Small intestine (tissue), 7 donors: ENCODE data around the gene KLHL29. TPM values are rescaled to one million over a fixed set of nuclear protein-coding genes. Genes with fewer than 3 reads are reported as not detected.

Experiments used
- DNase-seq, 2 donors: peaks; one replicate each; pipeline versions ENCODE4 v3.0.0 to v3.0.0-alpha.2; 2013
- FAIRE-seq: peaks from 2 replicates; lab custom pipeline; 2012; peaks lifted over from hg19 to GRCh38; lab: Jason Lieb, UNC
- H3K27ac ChIP-seq, 3 donors: one replicate each; pipeline ENCODE4 v1.5.1; 2013; ENCODE audit warnings: low read length in 2 of 3, mild to moderate bottlenecking in 2 of 3, control low read depth in 1 of 3, inconsistent platforms in 1 of 3, low read depth in 1 of 3, moderate library complexity in 1 of 3
- H3K27me3 ChIP-seq, 3 donors: one replicate each; pipeline ENCODE4 v1.6.1; 2013; ENCODE audit warnings: low read length in 3 of 3, inconsistent platforms in 1 of 3; ENCODE audit not compliant: control insufficient read depth in 3 of 3, insufficient read depth in 3 of 3
- H3K36me3 ChIP-seq, 3 donors: one replicate each; pipeline ENCODE4 v1.6.1; 2013; ENCODE audit warnings: low read length in 3 of 3, inconsistent platforms in 1 of 3, low read depth in 1 of 3, mild to moderate bottlenecking in 1 of 3, moderate library complexity in 1 of 3; ENCODE audit not compliant: control insufficient read depth in 3 of 3, insufficient read depth in 2 of 3
- H3K4me1 ChIP-seq, 3 donors: one replicate each; pipeline ENCODE4 v1.6.1; 2013; ENCODE audit warnings: low read length in 2 of 3, inconsistent platforms in 1 of 3, low read depth in 1 of 3, mild to moderate bottlenecking in 1 of 3, moderate library complexity in 1 of 3; ENCODE audit not compliant: control insufficient read depth in 3 of 3, insufficient read depth in 2 of 3
- H3K4me3 ChIP-seq, 3 donors: one replicate each; pipeline ENCODE4 v1.5.1; 2013; ENCODE audit warnings: low read length in 3 of 3, control low read depth in 1 of 3, inconsistent platforms in 1 of 3, low read depth in 1 of 3, mild to moderate bottlenecking in 1 of 3, moderate library complexity in 1 of 3
- H3K9me3 ChIP-seq, 2 donors: one replicate each; pipeline ENCODE4 v1.6.1; 2013; ENCODE audit warnings: low read depth in 1 of 2, low read length in 1 of 2; ENCODE audit not compliant: control insufficient read depth in 2 of 2, insufficient read depth in 1 of 2
- WGBS, 3 donors: extraction: QIAGEN DNeasy Blood & Tissue Kit; methylation state at CpG; one replicate each; pipeline ENCODE4 v1.1.7; 2013; 5-methylcytosine and 5-hydroxymethylcytosine counted together
- polyA plus RNA-seq, 4 donors: library from polyadenylated mRNA; stranded (reverse) in 3 of 4; unstranded in 1 of 4; fragments of 200-250 nt in 3 of 4; fragments of 120-200 nt in 1 of 4; gene quantifications; one replicate each; pipeline versions ENCODE4 v1.2.1 to v1.2.3, GENCODE V29; 2013
- donor health status: healthy with polysubstance abuse.
- donor health status: control.
- donor health status: control.
- donor health status: Bipolar disorder and iron deficiency.
- donor health status: healthy.

KLHL29 gene
- polyA plus RNA-seq, 4 donors: 0.22 to 2.7 (median 1.4) TPM

DNA sequence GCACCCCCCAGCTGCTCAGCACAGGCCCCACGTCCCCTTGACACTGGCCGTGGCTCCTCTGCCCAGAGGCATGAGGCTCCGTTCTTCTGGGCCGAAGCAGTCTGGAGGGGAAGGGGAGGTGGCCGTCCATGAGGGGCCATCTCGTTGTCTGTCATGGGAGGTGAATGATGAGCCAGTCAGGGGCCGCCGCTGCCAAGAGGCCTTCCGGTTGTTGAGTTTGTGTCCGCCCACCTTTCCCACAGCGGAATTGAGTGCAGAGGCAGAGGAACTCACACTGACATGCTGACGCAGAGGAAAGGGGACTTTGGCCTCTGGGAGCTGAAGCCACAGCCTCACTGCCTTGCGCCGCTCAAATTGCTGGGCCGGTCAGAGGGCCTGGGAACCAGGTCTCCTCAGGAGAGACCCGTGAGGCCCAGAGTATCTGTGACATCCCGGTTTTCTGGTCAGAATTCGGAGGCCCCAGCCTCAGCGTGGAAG lies 273.5 kb downstream of the KLHL29 start:
- DNase-seq: peak; percentile 68 to 86
- H3K36me3 ChIP-seq: peaks cover 0 to 2% (median 0%) of the 10 kb centered on the region in 3 donors

GRCh38 chr2:23659328-23659727 lies 274.3 kb downstream of the KLHL29 start:
- no peak overlapping the region for H3K27ac ChIP-seq

More for the DNA sequence above, 273.5 kb downstream of the KLHL29 start:
- Histone ChIP-seq H3K27ac (no peak overlapping the region), H3K9me3 (no peaks in the 10 kb centered on the region), H3K4me1 (peaks cover 0 to 5% (median 2%) of the 10 kb centered on the region in 3 donors), H3K27me3 (peaks cover 0 to 8% (median 0%) of the 10 kb centered on the region in 3 donors), H3K4me3 (no peak overlapping the region)
- FAIRE-seq: no peak
- 22 to 48% (median 29%) methylated on average over 19 of the region's 19 CpGs for WGBS, 3 donors

DNA sequence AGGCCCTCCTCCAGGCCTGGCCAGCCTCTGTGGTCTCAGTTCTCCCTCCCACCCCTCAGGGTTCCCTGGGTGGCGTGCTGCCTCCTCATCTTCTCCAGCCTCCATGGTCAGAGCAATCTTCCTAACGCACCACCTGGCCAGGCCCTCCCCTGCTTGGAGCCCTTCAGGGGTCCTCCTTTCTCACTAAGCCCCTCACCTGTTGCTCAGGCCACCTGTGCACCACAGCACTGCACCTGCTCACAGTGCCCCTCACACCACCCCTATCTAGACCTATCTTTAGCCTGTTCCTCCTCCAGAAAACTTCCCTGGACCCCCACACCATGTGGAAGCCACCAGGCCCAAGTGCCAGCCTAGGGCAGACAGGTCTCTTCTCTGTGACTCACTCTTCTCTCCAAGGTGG lies 274.8 kb downstream of the KLHL29 start:
- DNase-seq: no peak
- H3K27me3 ChIP-seq: peaks cover 0 to 20% (median 0%) of the 10 kb centered on the region in 3 donors
- no peak overlapping the region for H3K4me3 ChIP-seq
- FAIRE-seq: no peak
- no peak overlapping the region for H3K27ac ChIP-seq
- peaks cover 0 to 2% (median 0%) of the 10 kb centered on the region in 3 donors for H3K36me3 ChIP-seq
- no peaks in the 10 kb centered on the region for H3K9me3 ChIP-seq
- 84 to 93% (median 86%) methylated on average over 2 of the region's 2 CpGs for WGBS, 3 donors
- H3K4me1 ChIP-seq: peaks cover 0 to 5% (median 4%) of the 10 kb centered on the region in 3 donors

More at GRCh38 chr2:23659328-23659727, 274.3 kb downstream of the KLHL29 start:
- Histone ChIP-seq H3K27me3 (peaks cover 0 to 16% (median 0%) of the 10 kb centered on the region in 3 donors), H3K9me3 (no peaks in the 10 kb centered on the region), H3K4me3 (no peak overlapping the region), H3K36me3 (peaks cover 0 to 2% (median 0%) of the 10 kb centered on the region in 3 donors), H3K4me1 (peaks cover 0 to 5% (median 4%) of the 10 kb centered on the region in 3 donors)
- no peak for FAIRE-seq
- DNase-seq: no peak
- 95 to 97% (median 96%) methylated on average over 9 of the region's 9 CpGs for WGBS, 3 donors

DNA sequence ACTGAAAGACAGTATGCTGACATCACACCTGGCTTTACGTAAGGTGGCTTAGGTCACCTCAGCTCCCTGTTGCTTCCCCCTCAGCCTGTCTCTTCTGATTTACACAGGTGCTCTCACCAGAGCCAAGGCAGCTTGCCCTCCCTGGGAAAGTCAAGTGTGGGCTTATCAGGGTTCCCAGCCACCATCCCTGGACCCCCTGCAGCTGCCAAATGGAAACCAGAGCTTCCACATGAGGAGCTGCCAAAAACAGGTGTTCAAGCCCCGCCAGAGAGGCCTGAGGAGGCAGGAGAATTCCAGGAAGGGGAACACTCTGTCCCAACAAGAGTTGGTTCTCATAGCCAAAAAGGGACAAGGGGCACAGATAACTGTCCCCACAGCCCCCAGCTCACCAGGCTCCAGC lies 275.3 kb downstream of the KLHL29 start:
- no peak overlapping the region for H3K27ac ChIP-seq
- no peak for DNase-seq
- H3K27me3 ChIP-seq: peaks cover 0 to 20% (median 0%) of the 10 kb centered on the region in 3 donors
- no peaks in the 10 kb centered on the region for H3K9me3 ChIP-seq
- H3K36me3 ChIP-seq: peaks cover 0 to 2% (median 0%) of the 10 kb centered on the region in 3 donors
- WGBS, 3 donors: 84 to 96% (median 90%) methylated on average over 2 of the region's 2 CpGs
- H3K4me3 ChIP-seq: no peak overlapping the region
- H3K4me1 ChIP-seq: peaks cover 0 to 5% (median 4%) of the 10 kb centered on the region in 3 donors
- no peak for FAIRE-seq

- FAIRE-seq: no peak
These were observed 276.5 kb downstream of the KLHL29 start for GRCh38 chr2:23661276-23662050.

GRCh38 chr2:23662466-23662865 lies 277.5 kb downstream of the KLHL29 start:
- no peak overlapping the region for H3K4me3 ChIP-seq
- H3K4me1 ChIP-seq: peaks cover 0 to 5% (median 4%) of the 10 kb centered on the region in 3 donors
- H3K9me3 ChIP-seq: no peaks in the 10 kb centered on the region
- no peak for FAIRE-seq
- WGBS, 3 donors: 64 to 89% (median 71%) methylated on average over 6 of the region's 6 CpGs
- DNase-seq: no peak
- peaks cover 0 to 4% (median 0%) of the 10 kb centered on the region in 3 donors for H3K36me3 ChIP-seq
- no peak overlapping the region for H3K27ac ChIP-seq
- H3K27me3 ChIP-seq: peaks cover 0 to 20% (median 0%) of the 10 kb centered on the region in 3 donors

More at GRCh38 chr2:23661276-23662050, 276.5 kb downstream of the KLHL29 start:
- 66 to 78% (median 66%) methylated on average over 11 of the region's 11 CpGs for WGBS, 3 donors
- no peak overlapping the region for H3K4me3 ChIP-seq
- H3K27me3 ChIP-seq: peaks cover 0 to 20% (median 0%) of the 10 kb centered on the region in 3 donors
- no peak for DNase-seq
- H3K36me3 ChIP-seq: peaks cover 0 to 2% (median 0%) of the 10 kb centered on the region in 3 donors
- peaks cover 0 to 5% (median 4%) of the 10 kb centered on the region in 3 donors for H3K4me1 ChIP-seq
- H3K9me3 ChIP-seq: no peaks in the 10 kb centered on the region
- H3K27ac ChIP-seq: no peak overlapping the region

DNA sequence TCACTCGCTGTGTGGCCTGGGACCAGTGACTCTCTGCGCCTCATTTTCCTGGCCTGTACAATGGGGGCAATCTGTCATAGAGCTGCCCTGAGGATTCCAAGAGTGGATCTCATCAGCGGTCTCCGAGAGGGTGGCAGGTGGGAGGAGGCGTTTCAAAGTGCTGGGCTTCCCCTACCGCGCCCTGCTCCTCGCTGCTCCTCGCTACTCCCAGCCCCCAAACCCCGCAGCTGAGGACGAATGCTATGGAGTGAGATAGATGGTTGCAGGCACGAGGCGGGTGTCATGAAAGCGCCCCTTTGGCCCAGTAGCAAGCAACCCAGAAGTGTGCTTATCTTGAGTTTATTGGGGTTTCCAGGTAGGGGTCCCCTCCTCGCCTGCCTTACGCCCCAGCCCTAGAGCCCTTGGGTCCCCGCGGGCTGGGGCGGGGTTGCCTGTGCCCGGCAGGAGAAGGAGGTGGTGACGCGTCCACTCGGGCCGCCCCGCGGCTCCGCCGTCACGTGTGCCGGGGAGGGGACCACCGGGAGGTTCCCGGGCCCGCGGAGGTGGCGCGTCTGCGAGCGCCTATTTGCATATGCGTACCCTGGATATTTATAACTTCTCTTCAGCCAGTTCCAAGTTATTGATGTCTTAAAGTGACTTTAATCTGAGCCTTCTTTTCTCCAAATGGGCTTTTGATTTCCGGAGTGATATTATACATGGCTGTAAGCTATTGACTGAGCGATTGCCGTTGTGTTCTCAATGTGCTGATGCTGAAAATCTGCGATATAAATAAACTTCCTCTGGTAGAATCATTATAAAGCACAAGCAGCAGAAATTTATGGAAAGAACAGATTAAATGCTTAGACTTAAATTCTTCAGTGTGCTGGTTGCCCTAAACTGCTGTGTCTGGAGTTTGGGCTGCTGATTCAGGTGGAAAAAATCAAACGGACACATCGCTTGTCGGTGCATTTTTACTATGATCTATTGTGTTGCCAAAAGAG lies 278.3 kb downstream of the KLHL29 start:
- Histone ChIP-seq H3K27me3 (peaks cover 0 to 20% (median 0%) of the 10 kb centered on the region in 3 donors), H3K9me3 (no peaks in the 10 kb centered on the region), H3K4me1 (peaks cover 0 to 4% (median 2%) of the 10 kb centered on the region in 3 donors), H3K27ac (no peak overlapping the region), H3K4me3 (no peak overlapping the region), H3K36me3 (peaks cover 0 to 8% (median 0%) of the 10 kb centered on the region in 3 donors)
- DNase-seq: peak in 1 of 2 donors; percentile 40
- no peak for FAIRE-seq
- 27 to 30% (median 29%) methylated on average over 44 to 46 of the region's 46 CpGs for WGBS, 3 donors
